GM12892 (cell line): ENCODE results near the gene CAMTA1.

Experiments used
- POLR2A ChIP-seq: IDR thresholded peaks from 2 replicates; pipeline ENCODE4 v1.6.1; 2011; ENCODE audit warnings: low read depth, low read length, control low read depth
- POLR2AphosphoS5 ChIP-seq: IDR thresholded peaks from 2 replicates; pipeline ENCODE4 v1.6.1; 2011; ENCODE audit warnings: low read depth, low read length, control low read depth
- TAF1 ChIP-seq: IDR thresholded peaks from 2 replicates; pipeline ENCODE4 v1.6.1; 2011; ENCODE audit warnings: low read depth, mild to moderate bottlenecking, control low read depth, low read length, borderline replicate concordance

- no peak for TF ChIP-seq POLR2A
- TF ChIP-seq TAF1 = no peak
- TF ChIP-seq POLR2AphosphoS5 = no peak
Observed at GRCh38 chr1:6922096-6922931, 137.1 kb downstream of the CAMTA1 start.
